IgD-negative memory B cell (primary cell): ENCODE results near the gene SLC7A6OS. TPM values are rescaled to one million over a fixed set of nuclear protein-coding genes. Genes with fewer than 3 reads are reported as not detected.
A peak's percentile ranks its signal among the peaks of the same experiment; 100 is the strongest.
"Not testable (repeated sequence)": the region's sequence is repeated elsewhere in the genome, so short reads cannot be mapped to it uniquely, and the experiment has no call there.

ENCODE experiments used
- H3K27ac Mint-ChIP-seq, 3 donors: one replicate each; pipeline ENCODE4 v1.8.0; 2020 to 2022; ENCODE audit warnings: mild to moderate bottlenecking in 3 of 3, mixed read lengths in 3 of 3, moderate library complexity in 1 of 3
- H3K27me3 Mint-ChIP-seq: one replicate; pipeline ENCODE4 v1.8.0; 2021; ENCODE audit warnings: mixed read lengths
- H3K36me3 Mint-ChIP-seq: one replicate; pipeline ENCODE4 v1.8.0; 2020; ENCODE audit warnings: mild to moderate bottlenecking, mixed read lengths
- H3K4me1 Mint-ChIP-seq, 3 donors: one replicate each; pipeline ENCODE4 v1.8.0; 2020 to 2022; ENCODE audit warnings: mixed read lengths in 3 of 3, mild to moderate bottlenecking in 1 of 3
- H3K4me3 Mint-ChIP-seq, 4 donors: one replicate each; pipeline ENCODE4 v1.8.0; 2020 to 2022; ENCODE audit warnings: mild to moderate bottlenecking in 4 of 4, mixed read lengths in 4 of 4, moderate library complexity in 3 of 4
- H3K9me3 Mint-ChIP-seq, 3 donors: one replicate each; pipeline ENCODE4 v1.8.0; 2020 to 2021; ENCODE audit warnings: mixed read lengths in 3 of 3, mild to moderate bottlenecking in 1 of 3
- polyA plus RNA-seq: library from polyadenylated mRNA; unstranded; fragments of 300-500 nt; fragmentation: Illumina TruSeq; gene quantifications from one replicate; pipeline ENCODE4 v1.2.3, GENCODE V29; 2021

SLC7A6OS gene
- polyA plus RNA-seq, 1 donor from 2014 or later, result 28.2 TPM

- peaks cover 0 to 5% (median 2%) of the 10 kb centered on the region in 3 donors for H3K4me1 Mint-ChIP-seq
- H3K9me3 Mint-ChIP-seq, result no peaks in the 10 kb centered on the region
- H3K27me3 Mint-ChIP-seq, result no peaks in the 10 kb centered on the region
- H3K4me3 Mint-ChIP-seq, result no peak overlapping the region
- peak overlapping the region in 2 of 3 donors; percentile 21 to 58 for H3K27ac Mint-ChIP-seq
- H3K36me3 Mint-ChIP-seq, result no peaks in the 10 kb centered on the region
Measured at GRCh38 chr16:68298312-68298711, 12.4 kb downstream of the SLC7A6OS start.

- H3K36me3 Mint-ChIP-seq, result no peaks in the 10 kb centered on the region
- H3K27ac Mint-ChIP-seq, result peak overlapping the region; percentile 21 to 80 (median 58)
- H3K9me3 Mint-ChIP-seq, result no peaks in the 10 kb centered on the region
- H3K4me1 Mint-ChIP-seq, result peaks cover 0 to 5% (median 2%) of the 10 kb centered on the region in 3 donors
- H3K27me3 Mint-ChIP-seq, result no peaks in the 10 kb centered on the region
- no peak overlapping the region for H3K4me3 Mint-ChIP-seq
Measured at GRCh38 chr16:68297908-68298307, 12.8 kb downstream of the SLC7A6OS start.

GRCh38 chr16:68296693-68297092, 14.1 kb downstream of the SLC7A6OS start:
- no peaks in the 10 kb centered on the region for H3K36me3 Mint-ChIP-seq
- no peaks in the 10 kb centered on the region for H3K27me3 Mint-ChIP-seq
- H3K4me3 Mint-ChIP-seq, result no peak overlapping the region
- peak overlapping the region in 1 of 3 donors; percentile 39 for H3K27ac Mint-ChIP-seq
- no peaks in the 10 kb centered on the region for H3K9me3 Mint-ChIP-seq
- H3K4me1 Mint-ChIP-seq, result peaks cover 3 to 10% (median 4%) of the 10 kb centered on the region in 3 donors

GRCh38 chr16:68296291-68296690, 14.5 kb downstream of the SLC7A6OS start:
- no peaks in the 10 kb centered on the region for H3K36me3 Mint-ChIP-seq
- no peak overlapping the region for H3K4me3 Mint-ChIP-seq
- no peaks in the 10 kb centered on the region for H3K9me3 Mint-ChIP-seq
- H3K27ac Mint-ChIP-seq, result peak overlapping the region in 1 of 3 donors; percentile 39
- H3K27me3 Mint-ChIP-seq, result no peaks in the 10 kb centered on the region
- H3K4me1 Mint-ChIP-seq, result peaks cover 4 to 13% (median 8%) of the 10 kb centered on the region in 3 donors

- Mint-ChIP-seq H3K9me3 (no peaks in the 10 kb centered on the region), H3K27me3 (no peaks in the 10 kb centered on the region), H3K4me3 (no peak overlapping the region), H3K4me1 (peaks cover 19 to 38% (median 33%) of the 10 kb centered on the region in 3 donors), H3K36me3 (no peaks in the 10 kb centered on the region), H3K27ac (peak overlapping the region in 2 of 3 donors; percentile 81 to 82)
Measured at GRCh38 chr16:68292425-68292824, 18.3 kb downstream of the SLC7A6OS start.

GRCh38 chr16:68291227-68291626, 19.5 kb downstream of the SLC7A6OS start:
- Mint-ChIP-seq H3K27ac (peak overlapping the region in 1 of 3 donors; percentile 82), H3K4me3 (peak overlapping the region in 1 of 4 donors; percentile 49), H3K27me3 (peaks cover 1% of the 10 kb centered on the region), H3K4me1 (peaks cover 25 to 47% (median 40%) of the 10 kb centered on the region in 3 donors), H3K36me3 (peaks cover 1% of the 10 kb centered on the region), H3K9me3 (no peaks in the 10 kb centered on the region)

- peak overlapping the region in 2 of 3 donors; percentile 92 to 95 for H3K27ac Mint-ChIP-seq
- peaks cover 1% of the 10 kb centered on the region for H3K27me3 Mint-ChIP-seq
- H3K4me1 Mint-ChIP-seq, result peaks cover 28 to 53% (median 44%) of the 10 kb centered on the region in 3 donors
- no peak overlapping the region for H3K4me3 Mint-ChIP-seq
- H3K9me3 Mint-ChIP-seq, result no peaks in the 10 kb centered on the region
- peaks cover 2% of the 10 kb centered on the region for H3K36me3 Mint-ChIP-seq
Measured at GRCh38 chr16:68290450-68290849, 20.3 kb downstream of the SLC7A6OS start.

- Mint-ChIP-seq H3K9me3 (no peaks in the 10 kb centered on the region), H3K4me1 (peaks cover 32 to 59% (median 50%) of the 10 kb centered on the region in 3 donors), H3K27me3 (peaks cover 1% of the 10 kb centered on the region), H3K36me3 (peaks cover 2% of the 10 kb centered on the region), H3K4me3 (peak overlapping the region; percentile 41 to 88 (median 64)), H3K27ac (peak overlapping the region; percentile 77 to 95 (median 92))
Measured at GRCh38 chr16:68289621-68290329, 21.0 kb downstream of the SLC7A6OS start.

- H3K36me3 Mint-ChIP-seq, result peaks cover 2% of the 10 kb centered on the region
- peak overlapping the region; percentile 77 to 95 (median 92) for H3K27ac Mint-ChIP-seq
- H3K4me3 Mint-ChIP-seq, result peak overlapping the region in 3 of 4 donors; percentile 50 to 88 (median 77)
- H3K27me3 Mint-ChIP-seq, result peaks cover 1% of the 10 kb centered on the region
- H3K4me1 Mint-ChIP-seq, result peaks cover 36 to 65% (median 55%) of the 10 kb centered on the region in 3 donors
- H3K9me3 Mint-ChIP-seq, result no peaks in the 10 kb centered on the region
Measured at GRCh38 chr16:68289202-68289601, 21.5 kb downstream of the SLC7A6OS start.

GRCh38 chr16:68288796-68289195, 21.9 kb downstream of the SLC7A6OS start:
- not testable (repeated sequence) for H3K27me3 Mint-ChIP-seq, H3K9me3 Mint-ChIP-seq, H3K36me3 Mint-ChIP-seq
- H3K4me3 Mint-ChIP-seq, result peak overlapping the region in 1 of 4 donors; percentile 34
- H3K4me1 Mint-ChIP-seq, result peaks cover 40 to 67% (median 59%) of the 10 kb centered on the region in 3 donors
- H3K27ac Mint-ChIP-seq, result peak overlapping the region; percentile 77 to 95 (median 92)

GRCh38 chr16:68288252-68288650, 22.5 kb downstream of the SLC7A6OS start:
- Mint-ChIP-seq H3K27ac (peak overlapping the region; percentile 77 to 93 (median 77)), H3K27me3 (peaks cover 1% of the 10 kb centered on the region), H3K36me3 (peaks cover 2% of the 10 kb centered on the region), H3K4me3 (peak overlapping the region in 3 of 4 donors; percentile 21 to 86 (median 83)), H3K9me3 (no peaks in the 10 kb centered on the region), H3K4me1 (peaks cover 45 to 68% (median 65%) of the 10 kb centered on the region in 3 donors)

- Mint-ChIP-seq H3K4me3 (peak overlapping the region; percentile 21 to 86 (median 60)), H3K9me3 (no peaks in the 10 kb centered on the region), H3K4me1 (peaks cover 50 to 73% (median 70%) of the 10 kb centered on the region in 3 donors), H3K27ac (peak overlapping the region; percentile 77 to 93 (median 77)), H3K27me3 (peaks cover 1% of the 10 kb centered on the region), H3K36me3 (peaks cover 2% of the 10 kb centered on the region)
Measured at GRCh38 chr16:68287276-68288251, 23.2 kb downstream of the SLC7A6OS start.

GRCh38 chr16:68286153-68287074, 24.3 kb downstream of the SLC7A6OS start:
- peak overlapping the region; percentile 54 to 93 (median 91) for H3K27ac Mint-ChIP-seq
- H3K9me3 Mint-ChIP-seq, result no peaks in the 10 kb centered on the region
- H3K36me3 Mint-ChIP-seq, result peaks cover 10% of the 10 kb centered on the region
- H3K4me3 Mint-ChIP-seq, result peak overlapping the region; percentile 67 to 91 (median 80)
- peaks cover 50 to 76% (median 76%) of the 10 kb centered on the region in 3 donors for H3K4me1 Mint-ChIP-seq
- H3K27me3 Mint-ChIP-seq, result peaks cover 1% of the 10 kb centered on the region

GRCh38 chr16:68285683-68286082, 25.1 kb downstream of the SLC7A6OS start:
- Mint-ChIP-seq H3K36me3 (peaks cover 12% of the 10 kb centered on the region), H3K4me1 (peaks cover 56 to 80% (median 76%) of the 10 kb centered on the region in 3 donors)

More at GRCh38 chr16:68285683-68286082, 25.1 kb downstream of the SLC7A6OS start:
- Mint-ChIP-seq H3K27me3 (peaks cover 1% of the 10 kb centered on the region), H3K9me3 (no peaks in the 10 kb centered on the region), H3K27ac (peak overlapping the region; percentile 54 to 98 (median 91)), H3K4me3 (peak overlapping the region; percentile 16 to 91 (median 76))
